HG03108 (cell line): ENCODE data around the gene SEPTIN6.
A peak's percentile ranks its signal among the peaks of the same experiment; 100 is the strongest.
"Not testable (repeated sequence)": the region's sequence is repeated elsewhere in the genome, so short reads cannot be mapped to it uniquely, and the experiment has no call there.

Experiments used
- ATAC-seq: cut with Tn5 transposase; IDR thresholded peaks from one replicate; pipeline ENCODE4 v1.9.1; 2021; ENCODE audit warnings: moderate library complexity; ENCODE audit not compliant: unreplicated experiment

Gene SEPTIN6

DNA sequence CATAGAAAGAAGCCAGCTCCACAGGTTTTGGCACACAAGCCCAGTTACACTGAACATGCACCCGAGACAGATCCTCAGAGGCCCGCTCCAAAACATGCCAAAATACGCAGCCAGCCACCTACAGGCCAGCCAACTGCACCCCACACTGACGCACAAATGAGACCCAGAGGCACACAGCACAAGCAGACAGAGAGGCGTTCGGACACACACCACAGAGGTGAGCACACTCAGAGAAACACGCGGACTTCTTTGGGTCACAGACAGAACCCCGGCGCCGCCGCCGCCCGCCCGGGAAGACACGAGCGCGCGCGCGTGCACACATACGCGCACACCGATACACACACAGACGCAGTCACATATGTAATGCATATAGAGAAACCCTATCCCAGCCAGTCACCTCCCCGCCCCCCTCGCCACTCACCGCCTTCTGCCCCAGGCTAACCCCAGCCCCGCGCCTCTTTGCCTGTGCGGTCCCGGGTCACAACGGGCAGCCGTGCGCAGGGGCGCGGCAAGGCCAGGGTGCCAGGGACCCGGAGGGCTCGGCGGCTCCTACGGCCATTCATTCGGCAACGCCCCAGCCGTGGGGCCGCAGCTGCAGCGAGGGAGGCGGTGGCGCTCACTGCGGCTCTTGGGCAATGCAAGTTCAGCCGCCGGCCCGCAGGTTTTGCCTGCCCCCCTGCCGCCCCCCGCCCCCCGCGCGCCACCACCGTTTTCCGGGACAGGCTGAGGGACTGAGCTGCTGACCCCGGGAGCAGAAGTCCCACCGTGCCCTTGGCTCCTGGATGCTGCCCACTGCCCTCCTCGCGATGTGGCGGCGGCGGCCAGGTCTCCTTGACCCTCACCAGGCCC is 553 bp downstream of the SEPTIN6 start:
- ATAC-seq: no peak

DNA sequence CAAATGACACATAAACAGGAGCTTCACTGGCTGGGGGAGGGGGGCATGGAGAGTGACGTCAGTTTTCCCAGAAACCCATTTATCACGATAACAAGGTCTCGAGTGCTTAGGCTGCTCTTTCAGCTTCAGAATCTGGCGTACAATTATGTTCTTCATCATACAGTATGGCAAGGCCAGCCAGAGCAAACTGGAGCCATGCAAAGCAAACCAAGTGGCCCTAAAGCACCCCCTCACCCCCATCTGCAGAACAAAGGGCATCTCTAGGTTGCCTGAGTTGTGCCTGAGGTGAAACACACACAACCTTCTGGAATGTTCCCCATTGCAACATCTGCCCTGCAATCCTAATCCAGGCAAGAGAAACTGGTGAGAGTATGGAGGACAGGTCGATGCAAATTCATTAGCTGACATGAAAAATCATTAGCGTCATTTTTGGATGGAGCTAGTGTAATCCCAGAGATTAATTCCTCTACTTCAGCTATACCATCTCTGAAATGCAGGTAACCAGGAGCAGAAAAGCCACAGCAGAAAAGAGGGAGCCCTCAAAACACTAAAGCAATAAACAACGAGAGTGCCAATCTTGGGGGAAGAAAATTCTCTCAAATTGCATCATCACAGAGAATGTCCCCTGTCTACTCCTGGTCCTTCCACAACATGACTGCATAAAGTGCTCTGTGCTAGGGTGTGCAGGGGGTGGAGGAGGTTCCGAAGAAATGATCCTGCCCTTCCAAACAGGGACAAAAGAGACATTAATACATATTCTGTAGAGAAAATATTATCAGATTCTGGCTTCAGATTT is 1.8 kb downstream of the SEPTIN6 start:
- no peak for ATAC-seq

DNA sequence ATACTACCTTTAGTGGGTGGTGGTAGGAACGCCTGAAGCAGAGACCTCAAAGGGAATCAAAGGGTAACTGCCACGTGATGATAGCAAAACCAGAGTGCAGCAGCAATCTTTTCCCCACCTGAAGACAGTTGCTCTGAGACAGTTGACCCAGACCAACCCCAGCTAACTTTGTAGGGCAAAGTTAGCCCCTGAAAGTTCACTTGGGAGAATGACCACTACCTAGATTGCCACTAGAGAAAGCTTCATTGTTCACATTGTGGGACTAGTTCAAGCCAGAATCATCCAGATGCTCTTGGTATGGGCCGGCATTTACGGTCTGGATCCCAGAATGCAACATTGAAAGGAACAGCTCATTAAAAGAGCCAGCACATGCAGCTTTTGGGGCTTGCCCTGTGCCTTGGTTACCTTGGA is 4.1 kb downstream of the SEPTIN6 start:
- no peak for ATAC-seq

DNA sequence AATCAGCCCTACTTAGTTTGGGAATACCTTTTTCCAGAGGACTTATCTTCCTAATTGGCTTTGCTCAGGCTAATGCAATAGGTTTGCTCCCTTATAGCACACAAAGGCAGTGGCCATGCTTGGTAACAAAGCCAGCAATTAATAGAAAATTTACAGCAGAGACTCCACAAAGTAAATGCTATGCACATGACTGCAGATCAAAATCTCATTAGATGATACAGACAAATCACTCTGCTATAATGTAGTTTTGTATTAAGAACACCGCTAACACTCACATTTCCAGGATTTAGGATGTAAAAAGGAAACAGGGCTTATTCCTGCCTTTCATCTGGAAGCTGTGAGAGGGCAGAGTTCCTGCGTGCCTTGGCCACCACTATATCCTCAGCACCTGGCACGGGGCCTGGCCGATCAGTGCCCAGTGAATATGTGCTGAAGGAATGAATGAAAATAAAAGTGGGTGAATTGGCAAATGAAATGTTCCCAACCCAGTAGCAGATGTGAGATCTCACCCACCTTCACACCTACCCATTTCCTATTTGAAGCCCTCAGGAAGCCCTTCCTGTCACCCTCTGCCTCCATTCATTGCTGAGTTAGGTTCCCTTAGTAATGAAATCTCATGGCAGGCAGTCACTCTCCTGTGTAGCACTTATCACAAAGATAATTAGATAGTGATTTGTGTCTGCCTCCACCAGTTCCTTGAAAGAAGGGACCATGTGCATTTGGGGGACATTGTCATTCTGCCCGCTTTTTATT is 5.1 kb downstream of the SEPTIN6 start:
- no peak for ATAC-seq

DNA sequence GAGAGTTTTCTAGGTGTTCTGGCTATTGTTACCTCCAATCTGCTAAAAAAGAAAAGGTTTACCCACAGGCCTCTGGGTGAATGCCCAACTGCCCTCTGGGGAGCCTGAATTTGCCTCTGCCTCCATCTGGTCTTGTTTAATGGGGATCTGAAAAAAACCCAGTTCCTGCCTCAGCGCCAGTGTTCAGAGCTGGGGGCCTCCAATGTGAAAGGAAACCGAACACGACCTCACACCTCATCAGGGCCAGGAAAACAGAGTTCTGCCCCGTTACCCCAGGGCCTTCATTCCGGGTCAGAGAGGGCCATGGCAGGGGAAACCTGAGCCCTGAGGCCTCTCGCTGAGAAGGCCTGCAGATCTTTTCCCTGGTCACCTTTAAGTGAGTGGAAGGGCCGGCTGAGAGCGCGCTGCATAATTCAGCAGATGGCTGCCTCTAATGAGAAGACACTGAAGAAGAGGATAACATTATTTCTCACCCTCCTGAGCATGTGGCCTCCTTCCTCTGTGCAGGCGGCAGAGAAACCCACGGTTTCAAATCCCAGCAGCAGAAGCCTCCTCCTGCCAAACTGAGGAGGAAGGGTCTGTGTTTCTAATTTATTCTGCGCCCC is 6.8 kb downstream of the SEPTIN6 start:
- peak; percentile 37 for ATAC-seq

DNA sequence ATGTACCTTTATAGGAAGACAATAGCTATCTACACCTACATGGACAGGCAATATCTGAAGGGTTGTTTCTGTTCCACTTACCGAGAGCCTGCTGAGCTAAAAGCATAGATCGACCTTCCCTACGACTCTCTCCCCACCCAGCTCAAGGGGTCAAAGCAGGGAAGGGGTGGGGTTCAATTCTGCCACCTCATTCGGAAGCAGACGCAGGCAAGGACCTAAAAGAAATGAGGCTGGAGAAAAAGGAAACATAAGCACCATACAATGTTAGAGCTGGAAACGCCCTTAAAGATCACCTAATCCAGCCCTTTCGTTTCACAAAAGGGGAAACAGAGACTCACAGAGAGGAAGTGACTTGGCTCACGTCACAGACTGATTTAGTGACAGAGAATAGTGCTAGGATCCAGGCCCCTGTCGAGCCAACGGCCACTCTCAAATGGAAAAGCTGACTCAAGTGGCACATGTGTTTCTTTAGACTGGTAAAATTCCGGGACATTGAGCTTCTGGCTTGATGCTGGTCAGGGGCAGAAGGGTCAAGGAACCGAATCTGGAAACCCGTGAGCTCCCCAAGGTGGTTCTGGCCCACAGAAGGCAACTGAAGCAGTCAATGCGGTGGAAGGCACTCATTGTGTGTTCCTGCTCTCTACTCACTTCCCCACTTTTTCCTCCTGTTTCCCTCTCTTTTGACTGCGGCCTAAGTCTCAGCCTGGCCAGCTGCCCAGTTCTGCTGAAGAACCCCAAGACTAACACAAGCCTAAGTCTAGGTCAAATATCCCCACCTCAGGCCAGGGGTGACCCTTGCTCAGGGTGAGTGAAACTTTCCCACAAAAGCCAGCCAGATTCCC is 7.5 kb downstream of the SEPTIN6 start:
- no peak for ATAC-seq

DNA sequence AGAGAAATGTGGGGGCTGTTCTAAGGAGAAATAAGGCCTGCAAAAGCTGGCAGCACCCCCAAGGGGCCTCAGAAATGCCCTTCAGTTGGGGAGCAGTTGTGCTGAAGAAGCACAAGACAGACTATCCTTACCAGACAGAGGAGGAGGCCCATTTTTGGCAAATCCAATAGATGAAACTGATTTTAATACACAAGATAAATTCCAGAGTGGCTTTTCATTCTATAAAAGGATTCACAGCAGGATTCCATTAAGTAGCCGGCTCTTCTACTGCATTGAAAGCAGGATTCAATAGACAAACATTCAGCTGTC is 8.1 kb downstream of the SEPTIN6 start:
- ATAC-seq: no peak

DNA sequence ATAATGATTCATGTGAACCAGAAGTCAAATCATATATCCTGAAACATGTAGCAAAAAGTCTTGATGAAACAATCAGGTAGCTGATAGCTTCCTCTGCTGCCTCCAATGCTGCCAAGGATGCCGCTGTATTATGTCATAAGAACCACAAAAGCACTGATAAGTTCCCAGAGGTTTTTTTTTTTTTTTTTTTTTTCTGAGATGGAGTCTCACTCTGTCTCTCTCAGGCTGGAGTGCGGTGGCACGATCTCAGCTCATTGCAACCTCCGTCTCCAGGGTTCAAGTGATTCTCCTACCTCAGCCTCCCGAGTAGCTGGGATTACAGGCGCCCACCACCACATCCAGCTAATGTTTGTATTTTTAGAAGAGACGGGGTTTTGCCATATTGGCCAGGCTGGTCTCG is 8.7 kb downstream of the SEPTIN6 start:
- not testable (repeated sequence) for ATAC-seq

DNA sequence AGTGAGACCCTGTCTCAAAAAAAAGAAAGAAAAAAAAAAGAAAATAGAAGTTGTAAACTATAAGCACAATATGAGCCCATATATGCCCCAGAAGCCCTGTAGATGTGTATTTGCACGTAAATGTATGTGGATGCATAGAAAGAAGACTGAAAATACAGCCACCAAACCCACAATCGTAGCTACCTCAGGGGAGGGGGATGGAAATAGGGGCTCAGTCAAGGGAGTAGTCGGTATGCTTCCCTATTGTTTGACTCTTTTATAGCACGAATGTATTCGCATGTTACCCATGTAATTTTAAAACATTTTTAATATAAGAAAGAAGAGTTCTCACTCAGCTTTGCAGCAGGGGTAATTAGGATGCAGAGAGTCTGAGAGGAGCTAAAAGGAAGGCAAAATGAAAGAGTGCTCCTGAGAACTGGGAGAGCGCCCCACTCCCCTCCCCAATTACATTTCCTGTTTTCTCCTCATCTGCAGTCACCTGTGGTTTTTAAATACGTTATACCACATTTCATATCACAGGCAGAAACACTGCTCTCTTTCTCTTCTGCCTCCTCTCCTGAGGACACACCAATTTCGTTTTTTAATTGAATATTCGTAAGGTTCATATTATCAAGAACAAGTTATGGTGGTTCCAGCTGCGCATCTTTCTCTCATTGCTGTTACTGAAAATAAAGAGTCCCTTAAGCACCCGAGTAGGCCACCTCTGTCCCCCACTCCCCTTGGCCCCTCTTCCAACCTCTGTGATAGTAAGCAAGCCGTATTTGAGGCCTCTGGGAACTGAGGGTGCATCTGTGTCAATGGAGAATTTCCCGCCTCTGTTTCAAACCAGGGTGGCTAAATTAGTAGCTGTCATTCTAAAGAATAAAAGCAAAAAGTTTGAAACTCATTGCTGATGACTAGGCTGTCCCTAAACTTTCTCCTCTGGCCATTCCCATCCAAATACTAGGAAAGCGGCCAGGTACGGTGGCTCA is 10.7 kb downstream of the SEPTIN6 start:
- peak; percentile 27 for ATAC-seq

DNA sequence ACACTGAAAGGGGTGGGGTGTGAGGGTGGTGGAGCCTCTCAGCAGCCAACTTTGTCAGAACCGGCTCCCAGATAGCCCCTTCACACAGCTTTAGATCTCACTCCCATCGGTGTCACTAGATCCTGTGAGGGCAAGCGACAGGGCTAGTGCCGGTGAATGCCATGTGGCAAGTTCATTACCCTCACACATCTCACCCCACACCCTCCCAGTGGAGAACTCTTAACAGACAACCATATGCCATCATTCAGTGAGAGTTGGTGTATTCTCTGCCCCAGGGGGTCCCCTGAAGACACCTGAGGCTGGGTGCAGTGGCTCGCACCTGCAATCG is 15.3 kb downstream of the SEPTIN6 start:
- no peak for ATAC-seq

DNA sequence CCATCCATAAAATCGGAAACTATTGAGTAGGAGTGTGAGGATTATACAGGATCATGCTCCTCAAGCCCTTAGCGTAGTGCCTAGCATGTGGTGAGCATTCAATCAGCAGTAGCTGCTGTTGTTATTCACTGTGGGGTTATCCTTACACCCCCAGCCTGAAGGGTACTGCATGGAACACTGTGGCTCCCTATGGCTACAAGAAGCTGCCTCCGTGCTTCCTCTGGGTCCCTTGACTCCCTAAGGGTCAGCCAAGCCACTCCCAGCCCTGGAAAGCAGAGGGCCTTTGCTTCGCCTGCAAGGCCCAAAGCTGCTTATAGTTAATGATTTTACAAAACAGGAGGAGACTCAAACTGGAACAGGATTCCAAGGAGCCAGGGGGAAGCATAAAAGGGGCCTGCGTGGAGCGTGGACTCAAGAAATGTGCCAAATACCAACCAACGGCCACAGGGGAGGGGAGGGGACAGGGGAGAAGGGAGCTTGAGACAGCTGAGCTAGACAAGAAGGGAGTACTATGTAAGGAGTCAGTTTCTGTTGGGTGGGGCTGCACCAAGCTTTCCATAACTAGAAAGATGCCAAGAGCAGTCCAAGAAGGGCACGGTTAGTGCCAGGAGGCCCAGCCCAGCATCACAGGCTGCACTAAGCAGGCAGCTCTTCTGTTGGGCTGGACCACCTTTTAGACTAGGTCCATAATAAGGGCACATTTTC is 15.9 kb downstream of the SEPTIN6 start:
- no peak for ATAC-seq

DNA sequence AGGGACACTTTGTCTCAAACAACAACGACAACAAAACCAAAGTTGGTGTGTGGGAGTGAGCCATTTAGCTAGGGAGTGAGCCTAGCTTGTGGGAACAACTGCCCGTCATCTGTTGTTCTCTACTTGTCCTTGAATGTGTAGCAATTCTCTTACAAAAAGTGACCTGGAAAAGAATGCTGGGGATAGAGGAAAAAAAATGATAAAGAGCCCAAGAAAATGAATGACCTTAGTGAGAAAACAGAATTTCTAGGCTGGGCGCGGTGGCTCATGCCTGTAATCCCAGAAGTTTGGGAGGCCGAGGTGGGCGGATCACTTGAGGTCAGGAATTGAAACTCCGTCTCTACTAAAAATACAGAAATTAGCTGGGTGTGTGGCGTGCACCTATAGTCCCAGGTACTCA is 19.6 kb downstream of the SEPTIN6 start:
- ATAC-seq: no peak

DNA sequence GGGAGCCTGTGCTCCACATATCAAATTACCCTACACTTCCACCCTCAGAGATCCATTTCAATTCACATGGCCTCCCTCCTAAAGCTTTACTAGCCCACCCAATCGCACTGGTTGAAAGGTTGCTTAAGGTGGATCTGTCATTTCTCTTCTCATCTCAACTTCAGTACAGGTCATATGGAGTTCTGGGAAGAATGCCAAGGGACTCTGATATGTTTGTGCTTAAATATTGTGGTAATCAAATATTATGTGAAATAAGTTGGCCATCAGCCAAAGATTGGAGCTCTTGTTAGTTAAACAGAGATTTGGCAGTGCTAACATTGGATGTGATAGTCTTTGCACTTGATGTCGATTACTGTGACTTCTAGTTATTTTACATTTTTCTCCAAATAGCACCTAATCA is 20.5 kb downstream of the SEPTIN6 start:
- ATAC-seq: no peak

DNA sequence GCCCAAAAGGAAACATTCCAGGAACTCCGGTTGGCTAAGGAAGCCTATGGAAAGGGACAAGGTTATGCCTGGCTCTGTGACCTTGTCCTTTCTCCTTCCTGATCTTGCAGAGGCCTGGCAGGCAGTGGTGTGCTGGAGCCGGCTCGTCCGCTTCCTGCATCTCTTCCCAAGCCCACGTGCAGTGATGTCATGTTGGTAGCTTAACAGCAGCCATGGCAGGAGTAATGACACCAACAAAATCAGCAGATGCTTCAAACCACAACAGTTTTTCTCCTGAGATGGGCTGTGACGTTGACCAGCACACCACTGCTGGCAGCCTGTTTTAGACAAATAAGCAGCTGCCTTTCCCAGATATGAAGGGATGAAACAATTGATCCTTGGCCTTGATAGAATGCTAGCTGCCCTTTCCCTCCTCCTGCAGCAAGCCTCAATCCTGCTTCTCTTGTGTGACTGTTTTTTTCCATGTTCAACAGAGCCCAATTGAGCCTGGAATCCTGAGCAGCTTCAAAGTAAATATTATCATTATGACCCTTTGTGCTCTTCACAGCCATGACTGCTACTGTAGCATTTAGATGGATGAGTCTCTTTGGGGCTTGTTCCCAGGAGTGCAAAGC is 23.4 kb downstream of the SEPTIN6 start:
- no peak for ATAC-seq

DNA sequence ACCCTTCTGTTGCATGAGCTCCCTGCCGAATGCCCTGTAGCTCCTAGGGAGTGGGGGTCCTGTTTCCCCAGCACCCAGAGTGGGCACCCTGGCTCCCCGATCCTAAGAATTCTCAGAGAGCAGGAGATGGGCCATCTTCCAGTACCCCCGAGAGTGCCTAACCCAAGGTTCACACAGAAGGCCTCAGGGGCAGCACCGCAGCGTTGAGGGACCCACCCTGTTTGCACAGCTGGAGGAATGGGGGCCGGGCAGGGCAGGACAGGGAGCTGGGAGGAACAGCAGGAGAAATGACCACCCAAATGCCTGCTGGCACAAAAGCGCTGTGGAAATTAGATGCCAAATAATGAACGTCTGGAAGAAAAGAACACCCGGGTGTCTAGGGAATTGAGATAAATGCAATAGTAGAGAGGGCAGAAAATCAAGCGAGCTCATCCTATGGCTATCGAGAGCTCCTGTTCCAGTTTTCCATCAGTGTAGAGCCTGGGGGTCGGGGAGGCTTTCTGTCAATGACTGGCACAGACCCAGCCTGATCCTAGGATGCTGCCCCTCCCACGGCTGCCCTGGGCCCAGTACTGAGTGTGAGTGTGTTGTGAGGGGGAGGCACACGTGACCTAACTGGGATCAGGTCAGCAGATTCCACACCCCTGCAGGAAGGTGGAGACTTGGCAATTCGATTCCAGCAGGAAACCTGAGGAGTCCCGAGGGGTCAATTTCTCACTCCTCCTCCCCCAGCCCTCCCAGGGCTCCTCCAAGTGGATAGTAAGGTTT is 25.7 kb downstream of the SEPTIN6 start:
- no peak for ATAC-seq

DNA sequence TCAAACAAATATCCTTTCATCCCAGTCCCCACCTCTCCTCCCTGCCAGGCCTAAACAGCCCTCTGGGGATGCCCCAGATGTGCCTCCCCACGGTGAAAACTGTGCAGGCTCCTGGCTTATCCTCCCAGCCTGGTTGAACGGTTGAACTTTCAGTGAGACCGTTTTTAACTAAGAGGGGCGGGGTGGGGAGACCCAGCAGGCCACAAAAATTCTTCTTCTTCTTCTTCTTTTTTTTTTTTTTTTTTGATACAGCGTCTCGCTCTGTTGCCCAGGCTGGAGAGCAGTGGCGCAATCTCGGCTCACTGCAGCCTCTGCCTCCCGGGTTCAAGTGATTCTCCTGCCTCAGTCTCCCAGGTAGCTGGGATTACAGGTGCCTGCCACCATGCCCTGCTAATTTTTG is 28.1 kb downstream of the SEPTIN6 start:
- not testable (repeated sequence) for ATAC-seq

DNA sequence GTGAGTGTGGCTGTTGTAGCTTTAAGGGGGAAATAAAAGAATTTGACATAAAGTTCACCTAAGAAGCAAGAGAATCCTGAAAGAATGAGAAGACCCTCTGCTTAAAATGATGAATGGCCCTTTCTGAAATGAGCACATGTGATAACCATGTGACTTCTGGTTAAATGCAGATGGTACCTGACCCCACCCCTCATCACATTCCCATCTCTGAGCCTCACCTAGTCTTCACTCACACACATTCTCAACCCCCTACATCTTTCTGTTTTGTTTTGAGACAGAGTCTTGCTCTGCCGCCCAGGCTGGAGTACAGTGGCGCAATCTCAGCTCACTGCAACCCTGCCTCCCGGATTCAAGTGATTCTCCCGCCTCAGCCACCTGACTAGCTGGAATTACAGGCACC is 31.5 kb downstream of the SEPTIN6 start:
- ATAC-seq: no peak

DNA sequence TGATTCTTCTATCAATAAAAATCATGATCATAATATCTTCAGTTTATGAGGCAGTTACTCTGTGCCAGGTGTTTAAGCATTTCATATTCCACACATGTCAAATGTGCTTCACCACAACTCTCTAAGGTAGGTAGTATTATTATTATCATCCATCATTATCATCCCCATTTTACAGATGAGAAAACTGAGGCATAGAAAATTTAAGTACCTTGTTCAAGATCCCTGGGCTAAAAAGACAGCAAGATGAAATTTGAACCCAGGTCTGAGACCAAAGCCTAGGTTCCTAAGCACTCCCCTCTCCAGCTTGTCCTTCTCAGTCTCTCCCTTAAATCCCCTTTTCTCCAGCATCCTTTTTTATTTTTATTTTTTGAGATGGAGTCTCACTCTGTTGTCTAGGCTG is 33.4 kb downstream of the SEPTIN6 start:
- ATAC-seq: no peak
